ENCODE measurements around the gene DDX51.

Gene DDX51

GRCh38 chr12:132169376-132169775 is 25.3 kb upstream of the DDX51 start:
- no peak for TF ChIP-seq FOXP2 (optimal IDR thresholded peaks at IDR 0.05; ENCODE audit: borderline replicate concordance, extremely low read depth, extremely low read length, insufficient read depth)
- no peak for TF ChIP-seq SIN3A (IDR thresholded peaks at IDR 0.05; ENCODE audit: borderline replicate concordance, insufficient read depth, low read length)
- no peak for TF ChIP-seq REST (IDR thresholded peaks at IDR 0.05; ENCODE audit: insufficient read depth in 1 of 2, low read depth in 2 of 2, low read length in 2 of 2)
- TF ChIP-seq POLR2AphosphoS5 (IDR thresholded peaks at IDR 0.05; ENCODE audit: low read depth, low read length), result no peak
- no peak for TF ChIP-seq TAF1 (IDR thresholded peaks at IDR 0.05; ENCODE audit: borderline replicate concordance, insufficient read depth, low read length)

- TF ChIP-seq TAF1 (IDR thresholded peaks at IDR 0.05; ENCODE audit: borderline replicate concordance, insufficient read depth, low read length) (no peak), REST (IDR thresholded peaks at IDR 0.05; ENCODE audit: insufficient read depth in 1 of 2, low read depth in 2 of 2, low read length in 2 of 2) (no peak), POLR2AphosphoS5 (IDR thresholded peaks at IDR 0.05; ENCODE audit: low read depth, low read length) (no peak), SIN3A (IDR thresholded peaks at IDR 0.05; ENCODE audit: borderline replicate concordance, insufficient read depth, low read length) (no peak), FOXP2 (optimal IDR thresholded peaks at IDR 0.05; ENCODE audit: borderline replicate concordance, extremely low read depth, extremely low read length, insufficient read depth) (no peak)
These were observed 24.4 kb upstream of the DDX51 start for GRCh38 chr12:132168311-132169031.

- TF ChIP-seq FOXP2 (optimal IDR thresholded peaks at IDR 0.05; ENCODE audit: borderline replicate concordance, extremely low read depth, extremely low read length, insufficient read depth) (no peak), SIN3A (IDR thresholded peaks at IDR 0.05; ENCODE audit: borderline replicate concordance, insufficient read depth, low read length) (no peak), POLR2AphosphoS5 (IDR thresholded peaks at IDR 0.05; ENCODE audit: low read depth, low read length) (no peak)
These were observed 23.6 kb upstream of the DDX51 start for GRCh38 chr12:132167611-132168310.

GRCh38 chr12:132166801-132167591 is 22.9 kb upstream of the DDX51 start:
- no peak for TF ChIP-seq TAF1 (IDR thresholded peaks at IDR 0.05; ENCODE audit: borderline replicate concordance, insufficient read depth, low read length)
- TF ChIP-seq SIN3A (IDR thresholded peaks at IDR 0.05; ENCODE audit: borderline replicate concordance, insufficient read depth, low read length), result no peak
- TF ChIP-seq POLR2AphosphoS5 (IDR thresholded peaks at IDR 0.05; ENCODE audit: low read depth, low read length), result no peak
- no peak for TF ChIP-seq FOXP2 (optimal IDR thresholded peaks at IDR 0.05; ENCODE audit: borderline replicate concordance, extremely low read depth, extremely low read length, insufficient read depth)
- TF ChIP-seq REST (IDR thresholded peaks at IDR 0.05; ENCODE audit: insufficient read depth in 1 of 2, low read depth in 2 of 2, low read length in 2 of 2), result no peak

GRCh38 chr12:132166093-132166492 is 22.0 kb upstream of the DDX51 start:
- TF ChIP-seq SIN3A (IDR thresholded peaks at IDR 0.05; ENCODE audit: borderline replicate concordance, insufficient read depth, low read length), result no peak
- TF ChIP-seq POLR2AphosphoS5 (IDR thresholded peaks at IDR 0.05; ENCODE audit: low read depth, low read length), result no peak
- TF ChIP-seq TAF1 (IDR thresholded peaks at IDR 0.05; ENCODE audit: borderline replicate concordance, insufficient read depth, low read length), result no peak
- TF ChIP-seq FOXP2 (optimal IDR thresholded peaks at IDR 0.05; ENCODE audit: borderline replicate concordance, extremely low read depth, extremely low read length, insufficient read depth), result no peak
- TF ChIP-seq REST (IDR thresholded peaks at IDR 0.05; ENCODE audit: insufficient read depth in 1 of 2, low read depth in 2 of 2, low read length in 2 of 2), result no peak

Measured in PFSK-1 (cell line).